ENCODE results near the gene VIM. TPM values are rescaled to one million over a fixed set of nuclear protein-coding genes. Genes with fewer than 3 reads are reported as not detected.

The VIM gene
- 4,253 TPM for total RNA-seq

DNA sequence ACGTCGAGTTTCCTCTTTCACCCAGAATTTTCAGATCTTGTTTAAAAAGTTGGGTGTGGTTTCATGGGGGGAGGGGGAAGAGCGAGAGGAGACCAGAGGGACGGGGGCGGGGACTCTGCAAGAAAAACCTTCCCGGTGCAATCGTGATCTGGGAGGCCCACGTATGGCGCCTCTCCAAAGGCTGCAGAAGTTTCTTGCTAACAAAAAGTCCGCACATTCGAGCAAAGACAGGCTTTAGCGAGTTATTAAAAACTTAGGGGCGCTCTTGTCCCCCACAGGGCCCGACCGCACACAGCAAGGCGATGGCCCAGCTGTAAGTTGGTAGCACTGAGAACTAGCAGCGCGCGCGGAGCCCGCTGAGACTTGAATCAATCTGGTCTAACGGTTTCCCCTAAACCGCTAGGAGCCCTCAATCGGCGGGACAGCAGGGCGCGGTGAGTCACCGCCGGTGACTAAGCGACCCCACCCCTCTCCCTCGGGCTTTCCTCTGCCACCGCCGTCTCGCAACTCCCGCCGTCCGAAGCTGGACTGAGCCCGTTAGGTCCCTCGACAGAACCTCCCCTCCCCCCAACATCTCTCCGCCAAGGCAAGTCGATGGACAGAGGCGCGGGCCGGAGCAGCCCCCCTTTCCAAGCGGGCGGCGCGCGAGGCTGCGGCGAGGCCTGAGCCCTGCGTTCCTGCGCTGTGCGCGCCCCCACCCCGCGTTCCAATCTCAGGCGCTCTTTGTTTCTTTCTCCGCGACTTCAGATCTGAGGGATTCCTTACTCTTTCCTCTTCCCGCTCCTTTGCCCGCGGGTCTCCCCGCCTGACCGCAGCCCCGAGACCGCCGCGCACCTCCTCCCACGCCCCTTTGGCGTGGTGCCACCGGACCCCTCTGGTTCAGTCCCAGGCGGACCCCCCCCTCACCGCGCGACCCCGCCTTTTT lies at the start of gene VIM:
Gene VIM (plus strand): TSS at position 151 of the 925 bp plus-strand sequence. CDS start 1,182 bp downstream, outside the sequence.
- intact Hi-C loops (cut with DNase I): no loop called here
- peak; percentile 96 for DNase-seq (ENCODE audit: low spot score)
- peak; percentile 87 for ATAC-seq

DNA sequence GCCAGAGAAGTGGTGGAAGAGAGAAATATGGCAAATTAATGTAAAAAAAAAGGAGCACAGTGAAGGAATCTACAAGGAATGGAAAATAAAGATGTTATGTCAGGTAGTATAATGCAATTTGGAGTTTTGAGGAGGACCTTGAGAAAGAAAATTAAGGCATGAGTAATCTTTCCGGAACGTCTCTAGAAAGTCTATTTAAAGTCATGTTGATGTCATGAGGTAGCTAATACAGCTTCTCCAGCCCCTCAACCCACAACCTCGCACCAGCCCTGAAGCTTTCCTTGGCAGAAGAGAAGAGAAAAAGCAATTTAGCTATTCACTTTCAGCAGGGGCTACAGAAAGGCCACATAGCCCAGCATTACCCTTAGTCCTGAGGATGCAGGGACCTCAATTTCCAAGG lies 49.0 kb upstream of the VIM start:
- ATAC-seq: no peak
- no peak for DNase-seq (ENCODE audit: low spot score)
- intact Hi-C loops (cut with DNase I): no loop called here

- no peak for DNase-seq (ENCODE audit: low spot score)
- no peak for ATAC-seq
- intact Hi-C loops (cut with DNase I): no loop called here
Observed at GRCh38 chr10:17181110-17181509, 46.9 kb upstream of the VIM start.

- intact Hi-C loops (cut with DNase I): no loop called here
- DNase-seq (ENCODE audit: low spot score) (no peak), ATAC-seq (no peak)
Observed at GRCh38 chr10:17181751-17182150, 46.3 kb upstream of the VIM start.

DNA sequence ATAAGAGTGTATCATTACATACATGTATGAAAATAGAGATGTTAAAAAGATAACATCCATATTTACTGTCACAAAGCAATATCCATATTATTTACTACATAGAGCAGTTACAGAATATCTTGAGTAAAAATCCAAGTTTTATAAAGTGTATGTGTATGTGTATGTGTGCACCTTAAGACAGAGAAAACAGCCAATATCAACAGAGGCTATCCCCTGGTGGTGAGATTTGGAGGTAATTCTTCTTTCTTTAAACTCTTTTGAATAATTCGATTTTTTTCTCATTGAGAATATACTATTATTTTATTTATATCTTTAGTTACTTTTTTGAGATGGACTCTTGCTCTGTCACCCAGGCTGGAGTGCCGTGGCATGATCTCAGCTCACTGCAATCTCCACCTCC lies 44.9 kb upstream of the VIM start:
- DNase-seq (ENCODE audit: low spot score) (no peak), ATAC-seq (no peak)
- intact Hi-C loops (cut with DNase I): no loop called here

DNA sequence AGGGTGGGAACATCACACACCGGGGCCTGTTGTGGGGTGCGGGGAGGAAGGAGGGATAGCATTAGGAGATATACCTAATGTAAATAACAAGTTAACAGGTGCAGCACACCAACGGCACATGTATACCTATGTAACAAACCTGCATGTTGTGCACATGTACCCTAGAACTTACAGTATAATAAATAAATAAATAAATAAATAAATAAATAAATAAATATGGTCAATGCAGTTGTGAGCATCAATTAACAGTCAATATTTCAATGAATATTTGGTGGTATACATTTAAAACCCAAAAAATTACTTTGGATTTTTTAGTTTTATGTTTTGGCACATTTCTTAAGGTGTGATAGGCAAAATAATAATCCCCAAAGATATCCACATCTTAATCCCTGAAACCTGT lies 42.2 kb upstream of the VIM start:
- DNase-seq (ENCODE audit: low spot score) (no peak), ATAC-seq (no peak)
- intact Hi-C loops (cut with DNase I): no loop called here

DNA sequence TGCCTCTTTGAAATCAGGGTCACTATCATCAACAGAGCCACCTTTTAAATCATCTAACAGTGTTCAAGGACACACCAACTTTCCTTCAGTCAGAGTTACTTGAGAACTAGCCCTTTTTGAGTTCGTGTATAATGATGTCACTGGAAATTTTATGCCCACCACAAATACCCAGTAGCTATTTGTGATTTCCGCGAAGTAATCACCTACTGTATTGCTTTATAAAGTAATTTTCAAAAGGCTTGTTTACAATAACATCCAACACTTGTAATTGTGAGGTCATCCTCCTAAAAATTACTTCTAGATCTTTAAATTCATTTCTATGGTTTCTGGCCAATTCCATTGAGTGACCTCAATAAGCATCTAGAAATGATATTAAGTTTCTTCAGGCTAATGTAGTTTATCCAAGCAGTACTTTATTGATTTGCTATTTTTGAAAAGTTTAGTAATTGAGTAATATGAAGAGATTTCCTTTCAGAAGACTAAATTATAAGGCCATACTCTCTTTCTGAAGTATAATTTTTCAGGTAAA lies 39.3 kb upstream of the VIM start:
- ATAC-seq (no peak), DNase-seq (ENCODE audit: low spot score) (no peak)
- intact Hi-C loops (cut with DNase I): no loop called here

DNA sequence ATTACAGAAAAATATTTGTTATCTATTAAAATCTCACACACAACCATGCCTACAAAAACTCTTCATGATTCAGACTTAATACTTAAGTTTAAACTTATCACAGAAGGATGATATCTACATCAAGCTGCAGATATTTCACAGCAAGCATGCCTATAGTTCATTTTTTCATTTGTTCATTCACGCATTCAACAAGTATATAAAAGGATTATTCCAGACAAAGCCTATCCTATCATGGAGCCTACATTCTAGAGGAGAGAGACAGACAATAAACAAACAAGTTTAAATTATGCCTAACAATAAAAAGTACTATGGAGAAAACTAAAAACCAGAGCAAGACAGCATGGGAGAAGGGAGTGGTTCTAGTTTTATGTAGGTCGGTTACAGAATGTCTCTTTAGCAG lies 37.4 kb upstream of the VIM start:
- intact Hi-C loops (cut with DNase I): no loop called here
- DNase-seq (ENCODE audit: low spot score) (no peak), ATAC-seq (no peak)

DNA sequence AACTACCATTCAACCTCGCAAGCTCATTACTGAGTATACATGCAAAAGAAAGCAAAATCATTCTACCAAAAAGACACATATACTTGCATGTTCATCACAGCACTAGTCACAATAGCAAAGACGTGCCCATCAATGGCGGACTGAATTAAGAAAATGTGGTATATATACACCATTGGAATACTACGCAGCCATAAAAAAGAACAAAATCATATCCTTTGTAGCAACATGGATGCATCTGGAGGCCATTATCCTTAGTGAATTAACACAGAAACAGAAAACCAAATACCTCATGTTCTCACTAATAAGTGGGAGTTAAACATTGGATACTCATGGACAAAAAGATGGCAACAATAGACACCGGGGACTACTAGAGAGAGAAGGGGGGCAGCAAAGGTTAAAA lies 33.0 kb upstream of the VIM start:
- ATAC-seq (no peak), DNase-seq (ENCODE audit: low spot score) (no peak)
- intact Hi-C loops (cut with DNase I): no loop called here

DNA sequence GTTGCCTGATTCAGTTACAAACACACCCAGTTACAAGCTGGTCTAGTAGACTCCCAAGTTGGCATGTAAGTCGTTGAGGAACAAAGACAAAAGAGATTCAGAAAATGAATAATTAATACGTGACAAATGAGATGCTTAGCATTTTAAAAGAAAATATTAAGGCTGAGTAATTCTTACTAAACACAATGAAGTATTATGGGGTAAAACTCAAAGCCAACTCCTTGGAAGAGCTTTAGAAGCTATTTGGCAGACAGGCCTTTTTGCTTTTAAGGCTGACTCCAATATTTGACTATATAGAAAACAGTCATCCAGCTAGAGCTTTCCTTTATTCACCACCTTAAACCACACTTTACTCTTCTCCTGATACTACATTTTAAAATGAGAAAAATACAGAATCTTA lies 32.0 kb upstream of the VIM start:
- ATAC-seq (no peak), DNase-seq (ENCODE audit: low spot score) (no peak)
- intact Hi-C loops (cut with DNase I): no loop called here

- ATAC-seq: no peak
- no peak for DNase-seq (ENCODE audit: low spot score)
- intact Hi-C loops (cut with DNase I): no loop called here
Observed at GRCh38 chr10:17196573-17196972, 31.5 kb upstream of the VIM start.

- ATAC-seq (no peak), DNase-seq (ENCODE audit: low spot score) (no peak)
- intact Hi-C loops (cut with DNase I): no loop called here
Observed at GRCh38 chr10:17199351-17199804, 28.7 kb upstream of the VIM start.

- intact Hi-C loops (cut with DNase I): no loop called here
- DNase-seq (ENCODE audit: low spot score) (no peak), ATAC-seq (peak; percentile 18)
Observed at GRCh38 chr10:17200001-17200911, 27.8 kb upstream of the VIM start.

DNA sequence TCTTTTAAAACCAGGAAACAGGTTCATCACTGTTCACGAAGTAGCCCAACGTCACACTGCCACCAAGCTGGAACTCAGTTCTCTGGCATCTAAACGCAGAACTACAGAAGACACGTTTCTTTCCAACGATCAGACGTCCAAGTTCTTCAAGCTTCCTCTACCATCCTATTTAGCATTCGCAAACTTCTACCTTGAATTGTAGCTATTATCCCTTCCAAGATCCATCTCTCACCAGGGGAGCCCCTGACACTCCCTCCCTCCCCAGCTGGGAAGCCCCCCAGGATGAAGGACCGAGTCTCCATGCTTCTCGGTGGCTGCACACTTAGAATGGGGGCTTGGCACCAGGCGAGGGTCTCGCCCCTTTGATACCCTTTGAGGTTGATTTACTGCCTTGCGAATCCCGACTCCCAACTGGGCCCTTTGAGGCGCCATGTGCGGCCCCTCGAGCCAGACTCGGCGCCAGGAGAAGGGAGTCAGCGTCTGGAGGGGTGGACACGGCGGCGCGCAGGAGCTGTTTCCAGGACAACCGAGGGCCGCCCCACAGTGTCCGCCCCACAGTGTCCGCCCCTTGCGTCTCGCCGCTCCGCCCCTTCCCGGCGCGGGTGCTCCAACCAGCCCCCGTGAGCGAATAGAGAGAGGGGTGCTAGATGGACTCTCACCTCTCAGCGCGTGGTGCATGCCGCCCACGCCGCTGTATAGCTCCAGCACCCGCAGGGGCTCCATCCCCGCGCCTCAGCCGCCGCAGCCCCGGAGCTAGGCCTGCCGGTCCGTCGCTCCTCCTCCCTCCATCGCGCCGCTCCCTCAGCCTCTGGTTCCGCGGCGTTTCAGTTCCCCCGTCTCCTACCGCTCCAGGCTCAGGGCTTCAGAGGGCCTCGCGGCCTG lies 26.9 kb upstream of the VIM start, which contains the start of gene TRDMT1:
Gene TRDMT1 (minus strand): TSS at position 761 of the 882 bp plus-strand sequence. CDS start 38 bp downstream, at position 723.
- intact Hi-C loops (cut with DNase I): no loop called here
- ATAC-seq (peak; percentile 99), DNase-seq (ENCODE audit: low spot score) (peak; percentile 93)

- DNase-seq (ENCODE audit: low spot score) (no peak), ATAC-seq (no peak)
- intact Hi-C loops (cut with DNase I): no loop called here
Observed at GRCh38 chr10:17201794-17202116, 26.3 kb upstream of the VIM start.

DNA sequence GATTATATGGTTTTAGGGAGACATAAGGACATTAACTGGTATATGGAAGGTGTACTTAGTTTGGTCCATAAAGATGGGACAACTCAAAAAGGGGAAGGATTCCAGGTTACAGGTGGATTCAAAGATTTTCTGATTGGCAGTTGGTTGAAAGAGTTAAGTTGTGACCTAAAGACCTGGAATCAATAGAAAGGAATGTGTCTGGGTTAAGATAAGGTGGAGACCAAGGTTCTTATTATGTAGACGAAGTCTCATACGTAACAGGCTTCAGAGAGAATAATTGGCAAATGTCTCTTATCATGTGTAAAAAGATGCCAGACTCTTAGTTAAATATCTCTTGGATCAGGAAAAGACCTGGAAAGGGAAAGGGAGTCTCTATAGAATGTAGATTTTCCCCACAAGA lies 25.5 kb upstream of the VIM start:
- intact Hi-C loops (cut with DNase I): no loop called here
- ATAC-seq (no peak), DNase-seq (ENCODE audit: low spot score) (no peak)

GRCh38 chr10:17202999-17203398 lies 25.0 kb upstream of the VIM start:
- ATAC-seq (no peak), DNase-seq (ENCODE audit: low spot score) (no peak)
- intact Hi-C loops (cut with DNase I): no loop called here

DNA sequence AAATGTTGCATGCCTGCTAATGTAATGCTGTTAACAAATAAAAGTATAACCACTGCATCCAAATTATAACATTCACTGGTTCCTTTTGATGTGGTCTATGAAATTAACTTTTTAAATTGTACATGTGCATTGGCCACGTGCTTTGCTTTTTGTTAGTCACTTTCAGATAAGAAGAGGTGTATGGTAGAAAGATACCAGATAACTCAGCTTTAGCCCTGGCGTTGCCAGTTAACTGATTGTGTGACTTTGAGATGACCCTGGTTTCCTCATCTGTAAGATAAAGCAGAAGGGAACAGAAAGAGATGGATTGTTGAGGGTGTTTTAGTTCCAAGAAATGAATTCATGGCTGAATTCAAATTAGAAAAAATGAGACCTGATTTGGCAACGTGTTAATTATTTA lies 24.6 kb upstream of the VIM start:
- ATAC-seq (no peak), DNase-seq (ENCODE audit: low spot score) (no peak)
- intact Hi-C loops (cut with DNase I): no loop called here

- ATAC-seq: no peak
- intact Hi-C loops (cut with DNase I): no loop called here
Observed at GRCh38 chr10:17206210-17206709, 21.8 kb upstream of the VIM start.

More at GRCh38 chr10:17206210-17206709, 21.8 kb upstream of the VIM start:
- DNase-seq (ENCODE audit: low spot score): no peak
